Frontal cortex (tissue), 4 donors: ENCODE data around the gene BRAT1. TPM values are rescaled to one million over a fixed set of nuclear protein-coding genes. Genes with fewer than 3 reads are reported as not detected.

Experiments used
- DNase-seq, 2 donors: peaks; one replicate each; pipeline ENCODE4 v3.0.0; 2012; ENCODE audit warnings: low spot score in 2 of 2
- FAIRE-seq: peaks from 2 replicates; lab custom pipeline; 2012; peaks lifted over from hg19 to GRCh38; lab: Jason Lieb, UNC
- total RNA-seq: library from RNA; depleted of rRNA; stranded (reverse); fragments of >200 nt; gene quantifications from one replicate; pipeline ENCODE4 v1.2.3, GENCODE V29; 2014
- donor health status: control.
- donor health status: control.
- donor health status: control.

BRAT1 gene
- total RNA-seq, 1 donor from 2014 or later: 16.7 TPM

DNA sequence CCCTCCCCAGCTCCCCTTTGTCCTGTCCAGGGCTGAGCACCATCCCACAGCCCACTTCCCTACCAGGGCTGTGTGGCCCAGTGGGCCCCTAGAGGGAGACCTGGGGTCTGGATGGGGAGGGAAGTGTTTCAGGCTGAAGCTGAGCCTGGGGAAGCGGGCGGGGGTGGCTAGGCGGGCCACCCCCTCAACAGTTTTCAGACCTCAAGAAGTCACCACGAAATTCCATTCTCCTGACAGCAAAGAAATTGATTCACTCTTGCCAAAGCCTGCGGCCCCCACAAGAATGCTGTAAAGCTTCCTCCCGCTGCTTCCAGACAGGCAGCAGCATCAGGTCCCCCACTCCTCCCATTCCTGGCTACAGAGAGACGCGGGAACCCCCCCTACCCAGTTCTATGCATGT lies 38.3 kb downstream of the BRAT1 start:
- FAIRE-seq (no peak), DNase-seq (no peak)

DNA sequence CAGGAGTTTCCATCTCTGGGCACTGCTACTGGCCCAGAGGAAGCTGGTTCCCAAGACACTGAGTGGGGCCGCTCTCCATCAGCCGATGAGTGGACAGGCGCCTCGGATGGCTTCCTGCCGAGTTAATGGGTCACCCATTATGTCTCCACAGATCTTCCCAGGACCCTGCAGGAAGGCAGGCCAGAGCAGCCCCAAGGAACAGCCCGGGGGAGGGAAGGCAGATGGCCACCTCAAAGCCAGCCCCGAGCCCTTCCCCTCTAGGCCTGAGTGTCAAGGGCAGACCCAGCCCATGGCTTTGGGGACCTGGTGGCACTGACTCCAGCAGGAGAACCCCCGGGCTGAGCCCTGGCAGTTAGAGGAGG lies 39.1 kb downstream of the BRAT1 start:
- FAIRE-seq: no peak
- no peak for DNase-seq

DNA sequence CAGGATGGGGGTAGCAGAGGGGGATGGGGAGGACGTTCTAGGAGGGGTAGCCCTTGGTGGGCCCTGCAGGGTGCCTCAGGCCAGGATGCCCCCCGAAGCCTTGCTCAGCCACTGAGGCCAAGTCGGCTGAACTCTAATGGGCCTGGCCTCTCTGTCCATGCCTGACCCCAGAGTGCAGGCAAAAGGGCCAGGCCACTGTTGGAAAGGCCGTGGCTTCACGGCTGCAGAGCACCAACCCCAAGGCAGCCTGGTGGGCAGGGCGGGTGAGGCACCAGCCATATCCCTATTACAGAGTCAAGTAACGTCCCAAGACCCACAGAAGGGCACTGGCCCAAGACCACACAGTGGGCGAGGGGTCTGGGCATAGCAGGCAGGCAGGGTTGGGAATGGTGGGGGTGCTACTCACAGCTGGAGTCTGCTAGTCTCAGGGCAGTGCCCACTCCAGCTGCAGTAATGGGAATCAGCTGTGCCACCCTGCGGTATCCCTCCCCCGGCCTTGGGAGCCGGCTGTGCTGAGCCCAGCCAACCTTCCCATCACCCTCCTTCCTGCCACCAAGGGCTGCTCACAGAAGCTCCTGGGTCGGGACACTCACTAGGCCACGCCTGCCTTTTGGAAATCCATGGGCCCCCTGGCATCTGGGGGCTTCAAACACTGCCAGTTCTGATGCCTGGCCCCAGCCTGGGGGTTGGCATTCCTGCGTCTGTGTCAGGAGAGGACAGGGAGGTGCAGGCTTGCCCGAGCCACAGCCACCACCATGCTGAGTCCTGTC lies 39.7 kb downstream of the BRAT1 start:
- DNase-seq (no peak), FAIRE-seq (no peak)

DNA sequence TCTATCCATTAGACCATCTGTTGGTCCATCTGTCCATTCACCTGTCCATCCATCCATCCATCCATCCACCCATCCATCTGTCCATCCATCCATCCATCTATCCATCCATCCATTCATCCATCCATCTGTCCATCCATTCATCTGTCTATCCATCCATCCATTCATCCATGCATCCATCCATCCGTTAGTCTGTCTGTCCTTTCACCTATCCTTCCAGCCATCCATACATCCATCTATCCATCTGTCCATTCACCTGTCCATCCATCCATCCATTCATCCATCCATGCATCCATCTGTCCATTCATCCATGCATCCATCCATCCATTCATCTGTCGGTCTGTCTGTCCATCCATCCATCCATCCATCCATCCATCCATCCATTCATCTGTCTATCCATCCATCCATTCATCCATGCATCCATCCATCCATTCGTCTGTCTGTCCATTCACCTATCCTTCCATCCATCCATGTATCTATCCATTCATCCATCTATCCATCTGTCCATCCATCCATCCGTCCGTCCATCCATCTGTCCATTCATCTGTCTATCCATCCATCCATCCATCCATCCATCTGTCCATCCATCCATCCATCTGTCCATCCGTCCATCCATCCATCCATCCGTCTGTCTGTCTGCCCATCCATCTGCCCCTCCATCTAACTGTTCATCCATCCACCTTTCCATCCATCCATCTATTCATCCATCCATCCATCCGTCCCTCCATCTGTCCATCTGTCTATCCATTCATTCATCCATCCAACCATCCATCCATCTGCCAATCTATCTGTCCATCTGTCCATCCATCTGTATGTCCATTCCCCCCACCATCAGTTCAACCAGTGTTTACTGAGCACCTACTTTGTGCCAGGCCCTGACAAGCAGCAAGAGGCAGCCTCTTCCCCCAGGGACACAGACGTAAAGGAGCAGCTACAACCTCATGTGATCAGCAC lies 40.6 kb downstream of the BRAT1 start:
- FAIRE-seq (no peak), DNase-seq (no peak)

- FAIRE-seq: no peak
- no peak for DNase-seq
These were observed 41.6 kb downstream of the BRAT1 start for GRCh38 chr7:2513702-2514101.

GRCh38 chr7:2512713-2513112 lies 42.6 kb downstream of the BRAT1 start:
- FAIRE-seq (no peak), DNase-seq (no peak)

DNA sequence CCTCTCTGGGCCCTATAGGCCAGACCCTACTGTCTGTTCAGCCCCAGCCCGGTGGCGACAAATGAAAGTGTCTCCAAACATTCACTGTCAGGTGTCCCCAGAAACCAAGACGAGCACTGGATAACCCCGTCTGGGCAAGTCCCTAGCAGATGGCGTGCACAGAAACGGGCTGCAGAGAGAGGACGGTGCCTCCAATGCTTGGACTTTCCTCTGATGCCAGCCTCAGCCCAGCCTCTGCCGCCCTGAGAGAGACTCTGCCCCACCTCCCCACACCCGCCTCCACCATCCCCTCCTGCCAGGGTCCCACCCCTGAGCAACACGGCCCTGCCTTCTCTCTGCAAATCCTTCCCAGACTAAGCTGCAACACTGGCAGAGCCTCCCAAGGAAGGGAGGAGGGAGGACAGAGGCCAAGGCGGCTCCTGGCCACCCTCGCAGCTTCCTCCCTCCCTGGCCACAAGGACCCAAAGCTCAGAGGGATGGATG lies 43.1 kb downstream of the BRAT1 start:
- DNase-seq: no peak
- FAIRE-seq: no peak

GRCh38 chr7:2511769-2512168 lies 43.6 kb downstream of the BRAT1 start:
- DNase-seq: no peak
- no peak for FAIRE-seq

- no peak for DNase-seq
- FAIRE-seq: no peak
These were observed 44.2 kb downstream of the BRAT1 start for GRCh38 chr7:2510909-2511768.

DNA sequence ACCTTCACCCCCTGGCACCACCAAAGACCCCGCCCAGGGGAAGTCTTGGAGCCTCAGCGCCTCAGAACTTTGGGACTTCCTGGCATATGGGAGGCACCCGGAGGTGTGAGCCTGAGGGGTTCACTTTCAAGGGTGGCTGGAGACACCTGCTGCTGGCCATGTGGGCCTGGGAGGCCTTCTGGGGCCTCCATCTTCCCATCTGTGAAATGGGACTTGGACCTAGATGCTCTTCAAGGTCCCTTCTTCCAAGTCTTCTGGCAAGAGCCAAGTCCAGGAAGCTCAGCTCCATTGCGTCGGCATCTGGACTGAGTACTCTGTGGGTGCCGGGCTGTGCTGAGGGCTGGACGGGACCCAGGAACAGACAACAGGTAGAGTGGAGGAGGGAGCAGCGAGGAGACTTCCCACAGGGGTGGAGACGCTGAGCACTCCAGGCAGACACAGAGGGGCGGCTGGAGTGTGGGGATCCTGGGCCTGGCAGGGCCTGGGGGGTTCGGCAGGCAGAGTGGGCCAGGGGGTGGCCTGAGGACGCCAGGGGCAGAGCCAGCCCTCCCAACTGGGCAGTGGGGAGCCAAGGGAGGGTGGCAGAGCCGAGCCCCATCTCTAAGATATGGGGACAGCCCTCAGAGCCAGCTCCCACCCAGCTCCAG lies 45.1 kb downstream of the BRAT1 start:
- DNase-seq (no peak), FAIRE-seq (no peak)

GRCh38 chr7:2509298-2509906 lies 45.9 kb downstream of the BRAT1 start:
- no peak for FAIRE-seq
- no peak for DNase-seq

GRCh38 chr7:2508327-2509215 lies 46.8 kb downstream of the BRAT1 start:
- no peak for FAIRE-seq

DNA sequence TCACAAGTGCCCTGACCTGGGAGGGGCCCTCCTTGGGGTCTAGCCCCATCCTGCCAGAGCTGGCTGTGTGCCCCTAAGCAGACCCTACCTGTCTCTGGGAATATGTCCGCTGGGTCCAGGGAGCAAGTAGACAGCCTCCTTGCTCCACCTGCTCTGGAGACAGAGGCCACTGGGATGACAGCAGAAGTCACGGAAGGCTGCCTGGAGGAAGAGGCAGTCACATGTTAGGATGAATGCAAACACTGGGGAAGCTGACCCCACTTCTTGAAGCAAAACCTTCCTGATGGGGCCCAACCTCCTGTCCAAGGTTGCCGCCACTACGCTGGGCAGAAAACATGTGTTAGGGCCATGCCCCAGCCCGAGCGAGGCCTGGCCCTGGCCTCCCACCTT lies 47.4 kb downstream of the BRAT1 start:
- no peak for FAIRE-seq

More at GRCh38 chr7:2508327-2509215, 46.8 kb downstream of the BRAT1 start:
- DNase-seq: no peak

DNA sequence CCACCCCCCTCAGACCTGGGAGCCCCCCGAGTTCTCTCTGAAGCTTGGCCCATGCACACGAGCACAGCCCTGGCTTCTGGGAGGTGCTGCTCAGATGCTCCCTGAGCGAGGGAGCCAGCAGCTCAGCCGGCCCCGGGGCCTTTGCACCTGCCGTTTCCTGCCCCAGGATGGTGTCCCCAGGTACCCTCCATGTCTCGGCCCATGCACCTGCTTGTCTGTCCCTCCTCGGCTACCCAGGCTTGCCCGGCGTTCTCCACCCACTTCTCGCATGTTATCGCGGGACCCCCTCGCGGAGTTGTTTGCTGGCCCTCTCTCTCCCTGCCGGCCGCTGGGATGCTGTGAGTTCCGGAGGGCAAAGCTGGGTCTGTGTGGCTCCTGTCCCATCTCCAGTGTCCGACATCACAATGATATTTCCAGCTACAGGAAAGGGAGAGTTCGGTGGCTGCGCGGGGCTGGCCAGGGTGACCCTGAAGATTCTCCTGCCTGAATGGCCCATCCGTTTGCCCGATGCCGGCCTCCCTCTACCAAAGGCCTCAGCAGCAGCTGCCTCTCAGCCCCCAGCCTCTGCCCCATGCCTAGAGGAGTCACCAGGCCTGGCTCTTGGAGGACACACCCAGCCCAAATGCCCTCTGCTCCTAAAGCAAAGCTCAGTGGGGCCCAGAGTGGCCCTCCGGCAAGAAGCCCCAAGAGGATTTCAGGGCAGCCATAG lies 48.0 kb downstream of the BRAT1 start:
- DNase-seq (no peak), FAIRE-seq (no peak)

More for the DNA sequence above, 47.4 kb downstream of the BRAT1 start:
- no peak for DNase-seq

GRCh38 chr7:2505401-2505800 lies 49.9 kb downstream of the BRAT1 start:
- DNase-seq (no peak), FAIRE-seq (no peak)

DNA sequence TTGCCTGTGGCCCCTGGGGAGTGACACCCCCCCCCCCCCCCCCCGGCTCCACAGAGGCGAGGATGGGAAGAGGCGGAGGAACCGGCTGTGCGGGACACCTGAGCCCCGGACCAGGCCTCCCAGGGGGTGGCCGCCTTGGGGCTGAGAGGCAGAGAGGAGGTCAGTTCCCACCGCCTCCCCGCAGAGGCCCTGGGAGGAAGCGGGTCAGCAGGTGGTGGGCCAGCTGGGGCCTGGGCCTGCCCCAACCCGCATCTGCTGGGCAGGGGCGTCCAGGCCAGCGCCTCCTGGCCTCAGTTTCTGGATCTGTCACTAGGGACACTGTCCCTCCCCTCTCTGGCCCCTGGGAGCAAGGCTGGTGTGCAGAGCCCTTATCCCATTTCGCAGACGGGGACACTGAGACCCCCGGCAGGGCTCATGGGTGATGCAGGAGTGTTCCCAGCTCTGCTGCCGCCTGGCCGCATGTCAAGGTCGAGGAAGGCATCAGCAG lies 50.4 kb downstream of the BRAT1 start:
- DNase-seq (no peak), FAIRE-seq (no peak)

DNA sequence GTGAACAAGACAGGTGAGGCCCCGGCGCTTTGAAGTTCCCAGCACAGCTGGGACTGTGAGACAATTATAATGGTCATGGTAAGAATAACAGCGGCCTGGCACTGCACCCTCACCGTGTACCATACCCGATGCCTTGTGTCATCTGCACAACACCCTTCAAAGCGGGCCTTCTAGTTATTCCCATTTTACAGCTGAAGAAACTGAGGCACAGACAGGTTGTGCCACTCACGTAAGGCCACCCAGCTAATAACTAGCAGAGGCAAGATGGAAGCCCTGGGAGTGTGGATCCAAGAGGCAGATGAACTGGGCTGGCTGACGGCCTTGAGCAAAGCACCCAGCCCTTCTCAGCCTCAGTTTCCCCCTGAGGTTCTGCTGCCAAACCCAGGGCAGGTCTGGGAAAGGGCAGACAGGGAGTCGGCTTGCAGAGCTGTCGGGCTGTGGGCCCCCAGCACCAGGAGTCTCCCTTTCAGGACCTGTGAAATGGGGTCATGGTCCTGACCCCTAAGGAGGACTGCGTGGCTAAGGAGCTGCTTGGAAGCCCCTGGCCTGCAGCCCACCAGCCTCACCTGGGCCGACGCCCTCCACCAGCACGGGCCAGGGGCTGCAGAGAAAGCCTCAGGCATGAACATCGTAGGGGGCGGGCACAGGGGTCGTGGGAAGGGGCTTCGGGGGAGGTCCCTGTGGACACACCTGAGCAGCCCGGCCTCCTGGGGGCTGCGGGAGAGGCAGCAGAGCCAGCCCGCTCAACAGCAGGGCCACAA lies 51.0 kb downstream of the BRAT1 start:
- DNase-seq: no peak
- FAIRE-seq: no peak
